Heart left ventricle (tissue), 16 donors: ENCODE data around the gene SIAH3. TPM values are rescaled to one million over a fixed set of nuclear protein-coding genes. Genes with fewer than 3 reads are reported as not detected.
A peak's percentile ranks its signal among the peaks of the same experiment; 100 is the strongest.

Experiments used
- ATAC-seq, 4 donors: fragments of 200-7000 bp; cut with Tn5 transposase; one replicate each; pipeline ENCODE4 v1.9.1; 2020 to 2022; ENCODE audit warnings: moderate library complexity in 4 of 4, mild to moderate bottlenecking in 3 of 4, moderate number of reproducible peaks in 1 of 4
- DNase-seq, 5 donors: peaks; one replicate each; pipeline ENCODE4 v3.0.0-alpha.2; 2020
- H3K27ac ChIP-seq, 12 donors: fragments of 200-600 bp; sonication (generic) in 4 of 12; one replicate each; pipeline versions ENCODE4 v1.5.0 to v1.8.0; 2016 to 2022; ENCODE audit warnings: mild to moderate bottlenecking in 2 of 12
- H3K27me3 ChIP-seq, 9 donors: fragments of 200-600 bp; sonication (generic) in 2 of 9; one replicate each; pipeline versions ENCODE4 v1.5.1 to v1.8.0; 2016 to 2022; ENCODE audit warnings: mild to moderate bottlenecking in 3 of 9
- H3K36me3 ChIP-seq, 9 donors: fragments of 200-600 bp; sonication (generic) in 2 of 9; one replicate each; pipeline versions ENCODE4 v1.5.0 to v1.8.0; 2018 to 2022; ENCODE audit warnings: mild to moderate bottlenecking in 2 of 9
- H3K4me1 ChIP-seq, 12 donors: fragments of 200-600 bp; sonication (generic) in 4 of 12; one replicate each; pipeline versions ENCODE4 v1.5.0 to v1.8.0; 2016 to 2022; ENCODE audit warnings: mild to moderate bottlenecking in 3 of 12
- H3K4me3 ChIP-seq, 12 donors: fragments of 200-600 bp; sonication (generic) in 4 of 12; one replicate each; pipeline versions ENCODE4 v1.5.0 to v1.8.0; 2017 to 2022; ENCODE audit warnings: mild to moderate bottlenecking in 9 of 12, moderate library complexity in 4 of 12
- H3K9me3 ChIP-seq, 12 donors: fragments of 200-600 bp; sonication (generic) in 4 of 12; one replicate each; pipeline versions ENCODE4 v1.5.0 to v1.8.0; 2016 to 2022; ENCODE audit warnings: mild to moderate bottlenecking in 1 of 12
- POLR2A ChIP-seq, 2 donors: fragments of 450-650 bp; IDR thresholded peaks; one replicate each; pipeline ENCODE4 v1.6.1; 2017; ENCODE audit warnings: antibody characterized with exemption in 2 of 2, mild to moderate bottlenecking in 2 of 2, moderate library complexity in 2 of 2
- WGBS, 4 donors: extraction: QIAGEN DNeasy Blood & Tissue Kit in 2 of 4; methylation state at CpG; one replicate each; pipeline versions ENCODE4 v1.1.5 to v1.1.7; 2013 to 2018; 5-methylcytosine and 5-hydroxymethylcytosine counted together
- intact Hi-C, 10 donors: fragments of 100-400 bp; cut with DNase I; formaldehyde crosslinking; loops; one replicate each; pipeline versions ENCODE4 v1.11.1 to v1.14.2; 2022
- polyA plus RNA-seq, 2 donors: library from polyadenylated mRNA; stranded (reverse); fragments of 200-250 nt; gene quantifications; one replicate each; pipeline ENCODE4 v1.2.3, GENCODE V29; 2013
- total RNA-seq, 9 donors: library from RNA; depleted of rRNA in 2 of 9; stranded (reverse); fragments of >200 nt in 2 of 9; fragmentation: NEBNext Ultra II Directional in 3 of 9; extraction: Animal tissue kit (Norgen Biotek cat#: 25700) in 3 of 9; gene quantifications; one replicate each; pipeline versions ENCODE4 v1.1.0 to v1.2.4, GENCODE V29; 2016 to 2023
- TF ChIP-seq, protein P1 (sequence below), 12 donors: fragments of 200-600 bp; sonication (generic) in 4 of 12; IDR thresholded peaks; one replicate each; pipeline versions ENCODE4 v1.5.0 to v1.8.0; 2018 to 2022; ENCODE audit warnings: antibody characterized with exemption in 12 of 12, mild to moderate bottlenecking in 5 of 12
- donor health status: ischemic (EF 13 %, LVEDD 7.1; RV severe dilation, severe dysfunction).
- donor health status: healthy with polysubstance abuse.
- donor health status: DM: no; HTN: yes; CAD: no.
- donor health status: DM: no; HTN: no; CAD: no.
- donor health status: ischemic (EF 25% LVEDD 6.9; RV normal size, moderate dysfunction).
- donor health status: ischemic (EF 25% LVEDD 5.7; RV mildly dilated, moderate dysfunction).
- donor health status: healthy.
- donor health status: DM: yes; HTN: yes; CAD: no.
- donor health status: ischemic (EF 35%, LVEDD 5.7; RV mildly dilated, moderate dysfunction).
- donor health status: nonischemic (EF 11% LVEDD 7.7; RV severe dilation, severe dysfunction).
- donor health status: DM: yes; HTN: yes; CAD: no.
- donor health status: PGD.
- donor health status: ischemic (EF 29% LVEDD 5.4; RV normal size, mild dysfunction).
- donor health status: nonischemic (EF 23%, LVEDD 6.1; RV moderate dilation, normal function).

The SIAH3 gene
- total and polyA plus RNA-seq, 11 donors: 0.05 to 0.18 (median 0.07) TPM; not detected in 8

- no peaks in the 10 kb centered on the region for H3K9me3 ChIP-seq
- peaks cover 0 to 2% (median 0%) of the 10 kb centered on the region in 9 donors for H3K27me3 ChIP-seq
- H3K36me3 ChIP-seq: no peaks in the 10 kb centered on the region
- peaks cover 0 to 6% (median 0%) of the 10 kb centered on the region in 12 donors for H3K4me1 ChIP-seq
- no peak overlapping the region for H3K4me3 ChIP-seq
- DNase-seq (peak in 4 of 5 donors; percentile 43 to 82 (median 59)), ATAC-seq (peak; percentile 80 to 98 (median 93))
- intact Hi-C loops: loop anchor here in 4 of 10 donors (1.0 to 10.0 kb wide), 4 partner anchors 67 to 255 kb away; no protein-coding TSS in a partner anchor
- 17 to 27% (median 18%) methylated on average over 5 of the region's 5 CpGs for WGBS, 4 donors
- TF ChIP-seq, protein P1, sequence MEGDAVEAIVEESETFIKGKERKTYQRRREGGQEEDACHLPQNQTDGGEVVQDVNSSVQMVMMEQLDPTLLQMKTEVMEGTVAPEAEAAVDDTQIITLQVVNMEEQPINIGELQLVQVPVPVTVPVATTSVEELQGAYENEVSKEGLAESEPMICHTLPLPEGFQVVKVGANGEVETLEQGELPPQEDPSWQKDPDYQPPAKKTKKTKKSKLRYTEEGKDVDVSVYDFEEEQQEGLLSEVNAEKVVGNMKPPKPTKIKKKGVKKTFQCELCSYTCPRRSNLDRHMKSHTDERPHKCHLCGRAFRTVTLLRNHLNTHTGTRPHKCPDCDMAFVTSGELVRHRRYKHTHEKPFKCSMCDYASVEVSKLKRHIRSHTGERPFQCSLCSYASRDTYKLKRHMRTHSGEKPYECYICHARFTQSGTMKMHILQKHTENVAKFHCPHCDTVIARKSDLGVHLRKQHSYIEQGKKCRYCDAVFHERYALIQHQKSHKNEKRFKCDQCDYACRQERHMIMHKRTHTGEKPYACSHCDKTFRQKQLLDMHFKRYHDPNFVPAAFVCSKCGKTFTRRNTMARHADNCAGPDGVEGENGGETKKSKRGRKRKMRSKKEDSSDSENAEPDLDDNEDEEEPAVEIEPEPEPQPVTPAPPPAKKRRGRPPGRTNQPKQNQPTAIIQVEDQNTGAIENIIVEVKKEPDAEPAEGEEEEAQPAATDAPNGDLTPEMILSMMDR (IDR thresholded peaks at IDR 0.05): peak in 11 of 12 donors; percentile 6 to 52 (median 39)
- TF ChIP-seq POLR2A (IDR thresholded peaks at IDR 0.05): no peak
- peak overlapping the region in 1 of 12 donors; percentile 30 for H3K27ac ChIP-seq
These were observed 28.1 kb upstream of the SIAH3 start for GRCh38 chr13:45879666-45880065.

DNA sequence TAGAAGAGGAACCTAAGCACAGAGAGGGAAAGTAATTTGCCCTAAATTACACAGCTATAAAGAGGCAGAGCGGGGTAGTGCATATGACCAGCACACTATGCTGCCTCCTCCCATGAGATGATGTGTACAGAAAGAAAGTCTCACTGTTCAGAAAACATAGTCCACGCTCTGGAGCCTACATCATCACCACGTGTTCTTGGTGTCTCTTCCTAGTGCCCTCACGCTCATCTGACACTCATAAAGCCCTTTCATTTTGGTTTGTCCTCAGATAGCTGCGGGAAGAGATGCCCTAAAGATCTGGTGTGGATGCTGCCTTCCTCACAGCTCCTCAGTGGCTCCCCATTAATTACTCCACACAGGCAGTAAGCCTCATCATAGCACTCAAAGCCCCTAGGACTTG lies 27.4 kb upstream of the SIAH3 start:
- H3K27ac ChIP-seq: peak overlapping the region in 1 of 12 donors; percentile 30
- ATAC-seq: no peak
- 83 to 93% (median 89%) methylated on average over 5 of the region's 5 CpGs for WGBS, 4 donors
- H3K4me1 ChIP-seq: peaks cover 0 to 6% (median 0%) of the 10 kb centered on the region in 12 donors
- no peak for DNase-seq
- peaks cover 0 to 2% (median 0%) of the 10 kb centered on the region in 9 donors for H3K27me3 ChIP-seq
- no peak overlapping the region for H3K4me3 ChIP-seq
- no peaks in the 10 kb centered on the region for H3K9me3 ChIP-seq
- intact Hi-C loops: loop anchor here in 1 of 10 donors (1.0 kb wide), 1 partner anchor 72 kb away; no protein-coding TSS in a partner anchor
- H3K36me3 ChIP-seq: no peaks in the 10 kb centered on the region
- no peak for TF ChIP-seq POLR2A (IDR thresholded peaks at IDR 0.05)

GRCh38 chr13:45876781-45877180 lies 25.2 kb upstream of the SIAH3 start:
- WGBS, 4 donors: 80 to 86% (median 84%) methylated on average over 4 of the region's 4 CpGs
- intact Hi-C loops: no loop called here
- no peaks in the 10 kb centered on the region for H3K9me3 ChIP-seq
- peaks cover 0 to 6% (median 0%) of the 10 kb centered on the region in 12 donors for H3K4me1 ChIP-seq
- H3K27ac ChIP-seq: no peak overlapping the region
- no peak overlapping the region for H3K4me3 ChIP-seq
- no peaks in the 10 kb centered on the region for H3K27me3 ChIP-seq
- TF ChIP-seq, protein P1 (IDR thresholded peaks at IDR 0.05): no peak
- no peak for TF ChIP-seq POLR2A (IDR thresholded peaks at IDR 0.05)
- DNase-seq: no peak
- no peak for ATAC-seq
- no peaks in the 10 kb centered on the region for H3K36me3 ChIP-seq

DNA sequence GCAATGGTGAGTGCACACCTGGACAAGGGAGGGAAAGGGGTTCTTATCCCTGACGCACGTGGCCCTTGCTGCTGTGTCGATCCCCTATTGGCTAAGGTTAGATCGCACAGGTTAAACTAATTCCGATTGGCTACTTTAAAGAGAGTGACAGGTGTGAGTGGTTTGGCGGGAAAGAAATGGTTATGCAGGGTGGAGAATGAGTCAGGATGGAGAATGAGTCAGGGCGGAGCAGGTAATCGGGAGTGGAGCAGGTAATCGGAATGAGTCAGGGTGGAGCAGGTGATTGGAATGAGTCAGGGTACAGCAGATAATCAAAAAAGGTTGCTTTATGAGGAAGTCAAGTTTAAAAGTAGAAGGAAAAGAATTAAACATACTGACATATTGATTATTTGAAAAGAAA lies 24.4 kb upstream of the SIAH3 start:
- 87 to 93% (median 92%) methylated on average over 9 of the region's 9 CpGs for WGBS, 4 donors
- Histone ChIP-seq H3K27ac (no peak overlapping the region), H3K9me3 (no peaks in the 10 kb centered on the region), H3K27me3 (no peaks in the 10 kb centered on the region), H3K4me1 (peaks cover 0 to 6% (median 0%) of the 10 kb centered on the region in 12 donors), H3K36me3 (no peaks in the 10 kb centered on the region), H3K4me3 (no peak overlapping the region)
- intact Hi-C loops: no loop called here
- no peak for ATAC-seq
- DNase-seq: no peak
- no peak for TF ChIP-seq POLR2A (IDR thresholded peaks at IDR 0.05)
- TF ChIP-seq, protein P1 (IDR thresholded peaks at IDR 0.05): no peak
